MM.1S (cell line): ENCODE data around the gene PICK1.

ENCODE experiments used
- CTCF ChIP-seq: fragments of 300-600 bp; sonication (generic); IDR thresholded peaks from 2 replicates; pipeline ENCODE4 v1.5.1; 2016; ENCODE audit warnings: antibody characterized with exemption, low read length, mixed read lengths
- EZH2 ChIP-seq: fragments of 300-600 bp; sonication (generic); optimal IDR thresholded peaks from 2 replicates; pipeline ENCODE3; 2017; ENCODE audit warnings: low read depth, mild to moderate bottlenecking, antibody characterized with exemption, low read length, mixed read lengths

GRCh38 chr22:38107692-38108515, 50.7 kb downstream of the PICK1 start:
- TF ChIP-seq CTCF: no peak
- no peak for TF ChIP-seq EZH2
